ENCODE measurements around the gene ADGRD1.

The ADGRD1 gene

DNA sequence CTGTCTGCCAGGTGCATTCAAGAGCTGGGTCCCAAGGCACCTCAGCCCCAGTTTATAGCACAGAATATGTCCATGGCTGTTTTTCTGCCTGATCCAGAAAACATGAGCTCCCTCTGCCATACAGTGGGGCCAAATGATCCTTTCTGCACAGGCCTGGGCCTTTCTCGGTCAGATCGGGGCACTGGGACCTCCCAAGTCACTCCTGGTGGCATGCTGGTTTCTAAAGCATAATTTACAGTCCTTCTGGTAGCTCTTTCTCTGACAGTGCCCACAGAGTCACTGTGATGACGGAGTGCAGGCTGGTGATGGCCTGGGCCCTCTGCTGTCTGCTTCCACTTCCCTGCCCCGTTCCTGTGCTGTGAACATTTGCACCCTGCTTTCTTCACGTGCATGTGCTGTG lies 99.2 kb downstream of the ADGRD1 start:
- TF ChIP-seq, protein P1, sequence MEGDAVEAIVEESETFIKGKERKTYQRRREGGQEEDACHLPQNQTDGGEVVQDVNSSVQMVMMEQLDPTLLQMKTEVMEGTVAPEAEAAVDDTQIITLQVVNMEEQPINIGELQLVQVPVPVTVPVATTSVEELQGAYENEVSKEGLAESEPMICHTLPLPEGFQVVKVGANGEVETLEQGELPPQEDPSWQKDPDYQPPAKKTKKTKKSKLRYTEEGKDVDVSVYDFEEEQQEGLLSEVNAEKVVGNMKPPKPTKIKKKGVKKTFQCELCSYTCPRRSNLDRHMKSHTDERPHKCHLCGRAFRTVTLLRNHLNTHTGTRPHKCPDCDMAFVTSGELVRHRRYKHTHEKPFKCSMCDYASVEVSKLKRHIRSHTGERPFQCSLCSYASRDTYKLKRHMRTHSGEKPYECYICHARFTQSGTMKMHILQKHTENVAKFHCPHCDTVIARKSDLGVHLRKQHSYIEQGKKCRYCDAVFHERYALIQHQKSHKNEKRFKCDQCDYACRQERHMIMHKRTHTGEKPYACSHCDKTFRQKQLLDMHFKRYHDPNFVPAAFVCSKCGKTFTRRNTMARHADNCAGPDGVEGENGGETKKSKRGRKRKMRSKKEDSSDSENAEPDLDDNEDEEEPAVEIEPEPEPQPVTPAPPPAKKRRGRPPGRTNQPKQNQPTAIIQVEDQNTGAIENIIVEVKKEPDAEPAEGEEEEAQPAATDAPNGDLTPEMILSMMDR (IDR thresholded peaks at IDR 0.05; ENCODE audit: low read length, missing control alignments) = no peak
- H3K4me3 ChIP-seq (replicated peaks; ENCODE audit: low read depth, low read length) = no peak overlapping the region
- DNase-seq (ENCODE audit: low read depth) = no peak

DNA sequence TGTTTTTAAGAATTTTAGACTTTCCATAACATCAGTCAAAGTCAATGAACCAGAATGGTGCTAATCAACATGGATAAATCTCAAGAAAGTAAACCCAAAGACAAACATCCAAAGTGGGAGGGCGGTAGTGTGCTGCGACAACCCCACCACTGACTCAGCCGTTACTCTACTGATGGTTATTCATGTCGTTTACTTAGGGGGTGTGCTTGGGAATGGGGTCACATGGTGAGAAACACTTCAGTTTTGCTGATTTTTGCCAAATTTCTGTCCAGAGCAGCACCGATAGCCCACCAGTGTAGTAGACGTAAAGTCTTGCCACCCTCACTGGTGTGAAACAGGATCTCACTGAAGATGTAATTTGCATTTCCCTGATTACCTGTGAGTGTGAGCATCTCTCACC lies 99.9 kb downstream of the ADGRD1 start:
- H3K4me3 ChIP-seq (replicated peaks; ENCODE audit: low read depth, low read length) = no peak overlapping the region
- TF ChIP-seq, protein P1 (IDR thresholded peaks at IDR 0.05; ENCODE audit: low read length, missing control alignments) = no peak
- no peak for DNase-seq (ENCODE audit: low read depth)

DNA sequence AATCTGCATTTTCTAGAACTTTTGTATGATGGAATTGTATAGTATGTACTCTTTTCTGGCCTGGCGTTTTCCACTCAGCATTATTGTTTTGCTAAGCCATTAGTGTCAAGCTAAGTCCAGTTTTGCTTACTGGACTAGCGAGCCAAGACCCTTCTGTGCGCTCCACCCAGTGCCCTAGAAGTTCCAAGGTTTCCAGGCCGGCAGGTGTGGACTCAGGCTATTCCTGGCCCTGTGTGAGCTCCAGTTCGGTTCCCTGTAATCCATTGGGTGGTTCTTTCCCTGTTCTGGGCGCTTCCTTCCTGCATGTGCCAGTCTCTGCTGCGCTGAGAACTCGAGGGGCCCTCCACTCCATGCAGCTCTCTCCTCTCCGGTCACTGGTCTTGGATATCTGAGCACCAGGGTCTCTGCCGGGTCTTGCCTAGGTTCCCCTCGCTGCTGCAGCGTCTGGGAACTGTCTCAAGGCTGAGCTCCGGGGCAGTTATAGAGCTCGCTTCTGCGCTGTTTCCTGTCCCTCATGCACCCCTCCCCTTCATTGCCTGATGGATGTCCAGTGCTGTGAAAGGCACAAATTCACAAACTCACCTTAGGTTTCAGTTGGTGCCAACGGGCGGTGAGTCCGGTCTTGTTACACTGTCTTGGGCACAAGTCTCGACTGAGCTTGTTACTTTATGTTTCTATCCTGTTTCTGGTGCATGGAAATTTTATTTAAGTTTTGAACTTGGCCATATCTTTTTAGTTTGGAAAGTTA lies 100.8 kb downstream of the ADGRD1 start:
- TF ChIP-seq, protein P1 (IDR thresholded peaks at IDR 0.05; ENCODE audit: low read length, missing control alignments) = no peak
- DNase-seq (ENCODE audit: low read depth) = no peak
- H3K4me3 ChIP-seq (replicated peaks; ENCODE audit: low read depth, low read length) = no peak overlapping the region

DNA sequence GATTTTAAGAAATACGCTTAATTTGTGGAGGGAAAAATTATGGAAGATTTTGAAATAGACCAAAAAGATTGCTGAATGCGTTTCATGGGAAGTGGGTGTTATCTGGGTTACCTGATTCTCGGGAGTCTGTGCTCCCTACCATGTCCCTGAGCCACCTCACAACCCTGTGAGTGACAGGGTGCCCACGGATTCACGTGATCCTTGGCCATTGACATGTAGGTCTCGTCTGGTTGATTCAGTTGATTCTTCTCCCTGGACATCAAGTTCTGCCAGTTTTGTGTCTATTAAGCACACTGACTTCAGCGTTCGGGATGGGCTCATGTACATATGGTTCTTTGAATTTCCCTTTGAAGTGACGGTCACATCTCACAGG lies 101.4 kb downstream of the ADGRD1 start:
- H3K4me3 ChIP-seq (replicated peaks; ENCODE audit: low read depth, low read length) = no peak overlapping the region
- no peak for DNase-seq (ENCODE audit: low read depth)
- TF ChIP-seq, protein P1 (IDR thresholded peaks at IDR 0.05; ENCODE audit: low read length, missing control alignments) = no peak

DNA sequence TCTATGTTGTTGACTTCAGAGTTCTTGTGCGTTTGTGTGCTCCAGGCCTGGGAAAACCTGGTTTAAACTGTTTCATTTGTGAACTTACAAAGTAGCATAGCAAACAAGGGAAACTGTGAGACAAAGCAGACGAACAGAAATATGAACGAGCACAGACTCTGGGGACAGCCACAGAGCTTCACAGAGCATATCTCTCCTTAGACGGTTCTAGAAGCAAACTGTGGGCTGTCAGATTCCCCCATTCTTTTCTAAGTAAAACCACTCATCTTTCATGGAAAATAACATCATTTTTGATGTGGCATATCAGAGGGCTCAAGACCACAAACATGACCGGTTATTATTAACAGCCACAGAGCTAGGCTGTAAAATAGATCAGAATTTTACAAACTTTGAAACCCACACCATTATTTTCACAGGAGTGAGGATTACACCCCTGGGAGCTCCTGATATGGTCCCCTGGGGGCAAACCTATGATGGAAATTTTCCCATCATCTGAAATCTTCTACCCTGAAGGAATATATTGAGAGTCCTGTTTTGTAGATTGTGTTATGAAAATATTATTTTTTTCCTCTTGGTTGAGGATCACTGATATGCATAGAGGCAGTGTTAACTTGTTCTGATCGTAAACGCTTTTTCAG lies 102.0 kb downstream of the ADGRD1 start:
- TF ChIP-seq, protein P1 (IDR thresholded peaks at IDR 0.05; ENCODE audit: low read length, missing control alignments) = no peak
- DNase-seq (ENCODE audit: low read depth) = no peak

DNA sequence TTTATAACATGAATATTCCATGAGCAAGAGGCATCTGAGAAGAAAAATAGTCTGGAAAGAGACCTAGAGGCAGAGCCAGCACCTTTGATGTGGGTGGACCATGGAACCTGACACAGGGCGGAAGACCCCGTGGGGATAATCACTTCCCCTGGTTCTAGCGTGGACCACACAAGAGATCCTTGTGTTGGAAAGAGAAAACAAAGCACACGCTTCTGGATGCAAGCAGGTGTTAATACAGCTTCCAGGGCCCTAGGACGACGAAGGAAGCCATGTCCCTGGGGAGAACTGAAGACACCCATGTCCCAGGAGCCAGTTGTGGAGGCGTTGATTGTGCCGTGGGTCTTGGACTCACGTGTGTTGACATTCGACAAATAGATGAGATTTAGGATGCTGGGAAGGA lies 102.9 kb downstream of the ADGRD1 start:
- TF ChIP-seq, protein P1 (IDR thresholded peaks at IDR 0.05; ENCODE audit: low read length, missing control alignments) = no peak
- no peak for DNase-seq (ENCODE audit: low read depth)
- no peak overlapping the region for H3K4me3 ChIP-seq (replicated peaks; ENCODE audit: low read depth, low read length)

More for the DNA sequence above, 102.0 kb downstream of the ADGRD1 start:
- no peak overlapping the region for H3K4me3 ChIP-seq (replicated peaks; ENCODE audit: low read depth, low read length)

All from fibroblast of pulmonary artery (primary cell).